GM18907 (cell line): Measurements from ENCODE around the gene DTL.

Experiments used
- ATAC-seq: cut with Tn5 transposase; IDR thresholded peaks from one replicate; pipeline ENCODE4 v1.9.1; 2021; ENCODE audit warnings: mild to moderate bottlenecking, moderate library complexity; ENCODE audit not compliant: unreplicated experiment

Gene DTL

GRCh38 chr1:212089560-212090163 lies 54.1 kb downstream of the DTL start:
- ATAC-seq, result no peak

- ATAC-seq, result no peak
Measured at GRCh38 chr1:212091438-212092121, 56.0 kb downstream of the DTL start.

DNA sequence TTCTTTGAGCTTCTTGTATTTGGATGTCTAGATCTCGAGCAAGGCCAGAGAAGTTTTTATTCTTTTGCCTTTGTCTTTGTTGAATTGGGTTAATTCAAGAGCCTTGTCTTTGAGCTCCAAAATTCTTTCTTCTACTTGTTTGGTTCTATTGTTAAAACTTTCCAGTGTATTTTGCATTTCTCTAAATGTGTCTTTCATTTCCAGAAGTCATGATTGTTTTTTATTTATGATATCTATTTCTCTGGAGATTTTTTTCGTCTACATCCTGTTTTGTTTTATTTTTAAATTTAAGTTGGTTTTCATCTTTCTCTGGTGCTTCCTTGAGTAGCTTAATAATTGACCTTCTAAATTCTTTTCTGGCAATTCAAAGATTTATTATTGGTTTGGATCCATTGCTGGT lies 61.8 kb downstream of the DTL start:
- ATAC-seq, result no peak

DNA sequence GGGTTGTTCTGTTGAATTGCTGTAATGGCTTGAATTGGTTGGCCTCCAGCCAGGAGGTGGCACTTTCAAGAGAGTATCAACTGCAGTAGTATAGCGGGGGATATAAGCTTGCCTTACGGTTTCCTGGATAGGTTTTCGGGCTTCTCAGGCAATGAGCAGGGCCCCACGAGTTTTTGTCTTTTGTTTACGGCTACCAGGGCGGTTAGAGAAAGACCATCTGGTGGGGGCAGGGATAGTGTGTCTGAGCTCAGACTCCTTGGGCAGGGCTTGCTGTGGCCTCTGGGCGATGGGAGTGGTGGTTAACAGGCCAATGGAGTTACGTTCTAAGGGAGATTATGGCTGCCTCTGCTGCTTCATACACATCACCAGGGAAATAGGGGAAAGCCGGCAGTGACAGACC lies 62.8 kb downstream of the DTL start:
- ATAC-seq, result no peak

GRCh38 chr1:212098771-212099170 lies 63.2 kb downstream of the DTL start:
- no peak for ATAC-seq

DNA sequence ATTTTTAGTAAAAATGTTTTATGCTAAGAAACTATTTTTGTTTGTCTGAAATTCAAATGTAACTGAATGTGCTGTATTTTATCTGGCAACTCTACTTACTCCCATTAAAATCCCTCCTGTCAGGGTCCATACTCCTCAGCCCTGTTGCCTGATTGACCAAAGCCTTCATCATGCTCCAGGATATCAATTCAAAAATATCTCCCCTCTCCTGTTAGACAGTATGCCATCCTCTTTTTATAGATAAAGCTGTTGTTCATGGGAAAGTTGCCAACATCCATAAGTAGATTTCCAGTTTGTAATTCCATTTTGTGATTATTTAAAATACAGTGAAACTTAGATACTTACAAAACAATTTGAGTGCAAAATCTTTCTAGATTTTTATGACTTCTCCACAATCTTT lies 65.7 kb downstream of the DTL start:
- no peak for ATAC-seq

GRCh38 chr1:212101735-212102134 lies 66.2 kb downstream of the DTL start:
- no peak for ATAC-seq

- ATAC-seq, result no peak
Measured at GRCh38 chr1:212104586-212105325, 69.2 kb downstream of the DTL start.

DNA sequence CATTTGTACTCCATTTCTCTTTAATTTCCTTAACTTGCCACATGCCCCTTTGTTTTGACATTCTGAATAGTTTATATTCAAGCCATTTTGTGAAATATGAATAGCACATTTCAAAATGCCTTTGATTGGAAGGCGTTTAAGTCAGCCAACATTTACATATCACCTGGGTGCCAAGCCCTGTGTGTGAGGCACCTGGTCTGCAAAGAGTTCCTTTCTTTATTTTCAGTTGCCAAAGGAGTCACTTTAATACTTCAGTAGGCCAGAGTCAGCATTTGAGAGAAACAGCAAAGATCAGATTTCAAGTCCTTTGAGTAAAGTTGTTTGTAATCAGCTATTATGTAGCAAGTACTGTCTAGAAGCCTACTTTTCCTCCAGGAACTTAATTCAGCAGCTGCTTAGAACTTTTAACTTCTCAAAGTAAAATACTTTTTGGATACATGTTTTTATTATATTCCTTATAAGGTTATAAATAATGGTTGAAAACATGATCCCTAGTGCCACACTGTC lies 70.8 kb downstream of the DTL start:
- ATAC-seq, result no peak

DNA sequence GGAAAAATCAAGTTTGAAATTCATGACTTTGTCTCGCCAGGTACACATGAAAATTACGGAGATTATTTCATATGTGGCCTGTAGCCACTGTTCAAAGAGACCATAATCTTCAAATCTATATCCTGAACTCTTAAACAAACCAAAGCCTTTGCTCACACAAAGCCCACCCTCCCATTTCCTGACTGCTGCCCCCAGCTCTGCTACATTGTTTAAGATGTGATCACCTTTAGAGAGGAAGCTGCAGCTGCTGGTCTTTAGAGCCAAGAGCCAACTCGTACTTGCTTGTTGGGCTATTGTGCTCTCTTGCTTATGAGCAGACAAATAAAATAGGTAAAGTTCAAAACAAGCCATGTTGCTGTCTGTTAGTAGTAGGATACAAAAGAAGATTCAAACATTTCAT lies 71.9 kb downstream of the DTL start:
- ATAC-seq, result no peak

- no peak for ATAC-seq
Measured at GRCh38 chr1:212108187-212108586, 72.6 kb downstream of the DTL start.

GRCh38 chr1:212108981-212109380 lies 73.4 kb downstream of the DTL start:
- ATAC-seq, result no peak

- no peak for ATAC-seq
Measured at GRCh38 chr1:212109728-212110127, 74.2 kb downstream of the DTL start.

- no peak for ATAC-seq
Measured at GRCh38 chr1:212110617-212111016, 75.1 kb downstream of the DTL start.

- no peak for ATAC-seq
Measured at GRCh38 chr1:212111536-212111935, 76.0 kb downstream of the DTL start.

DNA sequence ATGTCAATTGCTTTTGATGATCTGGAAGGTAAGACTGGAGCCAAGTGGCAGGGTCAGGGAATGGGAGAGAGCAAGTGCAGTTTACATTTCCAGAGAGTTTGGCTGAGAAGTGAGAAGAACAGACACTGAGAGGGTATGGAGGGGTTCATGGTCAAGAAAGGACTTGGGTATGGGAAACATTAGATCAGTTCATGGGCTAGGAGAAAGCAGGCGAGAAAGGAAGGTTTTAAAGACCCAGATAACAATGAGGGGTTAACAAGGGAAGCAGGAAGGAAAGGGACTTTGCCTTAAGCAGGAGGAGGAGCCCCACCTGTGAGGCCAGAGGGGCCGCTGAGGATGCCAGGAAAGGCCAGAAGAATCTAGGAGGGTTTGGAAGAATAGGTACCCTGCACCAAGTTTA lies 78.2 kb downstream of the DTL start:
- ATAC-seq, result no peak

- no peak for ATAC-seq
Measured at GRCh38 chr1:212118167-212118871, 82.8 kb downstream of the DTL start.

DNA sequence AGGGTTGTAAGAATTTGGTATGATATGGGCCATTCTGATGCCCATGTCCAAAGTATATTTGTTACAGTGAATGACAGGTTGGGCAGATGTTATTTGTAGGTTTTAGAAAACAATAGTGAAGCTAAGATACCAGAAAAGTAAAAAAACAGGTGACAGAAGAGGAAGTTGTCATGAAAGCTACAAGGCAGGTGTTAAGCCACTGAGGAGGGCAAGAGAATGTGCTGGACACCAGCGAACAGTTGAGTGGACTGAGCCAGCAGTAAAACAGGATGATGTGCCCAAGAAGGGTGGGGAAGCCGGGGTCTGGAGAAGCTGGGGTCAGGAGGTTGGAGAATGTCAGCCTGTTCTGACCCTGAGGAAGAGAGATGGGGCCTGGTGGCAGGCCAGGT lies 83.3 kb downstream of the DTL start:
- no peak for ATAC-seq

- no peak for ATAC-seq
Measured at GRCh38 chr1:212119397-212119837, 83.9 kb downstream of the DTL start.

DNA sequence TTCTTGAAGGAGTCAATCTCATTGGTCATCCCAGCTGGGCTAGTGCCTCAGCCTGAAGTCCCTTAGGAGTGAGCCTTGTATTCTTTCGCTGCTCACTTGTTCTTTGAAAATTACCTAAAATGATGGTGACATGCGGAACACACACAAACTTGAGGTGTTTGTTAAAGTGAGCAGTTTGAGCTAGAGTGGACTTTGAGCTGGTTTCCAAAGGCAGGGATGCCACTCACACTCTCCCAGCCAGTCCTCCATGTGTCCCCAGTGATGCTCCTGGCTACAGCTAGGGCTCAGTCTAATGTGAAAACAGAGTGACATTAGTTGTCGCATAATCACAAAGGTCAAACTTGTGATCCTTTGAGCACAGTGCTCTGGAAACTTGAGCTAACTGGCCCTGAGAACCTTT lies 84.3 kb downstream of the DTL start:
- no peak for ATAC-seq

DNA sequence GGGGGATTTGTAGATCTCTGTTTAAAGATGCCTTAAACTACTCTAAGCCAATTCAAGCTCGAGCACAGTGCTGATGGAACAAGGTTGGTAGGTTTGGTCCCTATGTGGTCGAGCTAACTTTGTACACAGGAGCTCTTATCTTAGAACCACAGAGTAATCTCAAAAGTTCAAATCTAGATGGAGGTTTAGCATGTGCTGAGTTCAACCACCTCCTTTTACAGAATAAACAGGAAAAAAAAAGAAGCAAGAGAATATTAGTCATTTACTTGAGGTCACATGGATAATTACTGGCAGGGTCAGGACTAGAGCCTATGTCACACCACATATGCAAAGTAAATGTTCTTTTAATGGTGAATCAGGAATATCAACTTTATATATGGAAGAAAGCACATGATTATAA lies 86.2 kb downstream of the DTL start:
- ATAC-seq, result no peak
